DND-41 (cell line): ENCODE data around the gene ZC3H18.

Experiments used
- ATAC-seq: fragments of 200-7000 bp; cut with Tn5 transposase; 3 replicates; pipeline ENCODE4 v1.9.1; 2021; ENCODE audit warnings: low read depth; ENCODE audit not compliant: insufficient read depth
- DNase-seq: peaks from one replicate; pipeline ENCODE4 v3.0.0-alpha.2; 2020
- H2AFZ ChIP-seq: 2 replicates; pipeline ENCODE4 v1.6.0; 2012; ENCODE audit warnings: low read depth, low read length
- H3K27ac ChIP-seq: 2 replicates; pipeline ENCODE4 v1.5.1; 2012; ENCODE audit warnings: low read length, inconsistent platforms
- H3K27me3 ChIP-seq: fragments of 200-600 bp; sonication (generic); 2 replicates; pipeline ENCODE4 v1.6.0; 2012; ENCODE audit warnings: low read length, mild to moderate bottlenecking, inconsistent platforms; ENCODE audit not compliant: insufficient read depth, poor library complexity
- H3K36me3 ChIP-seq: 2 replicates; pipeline ENCODE4 v1.5.1; 2012; ENCODE audit warnings: low read length, inconsistent platforms; ENCODE audit not compliant: insufficient read depth
- H3K4me1 ChIP-seq: 2 replicates; pipeline ENCODE4 v1.5.1; 2012; ENCODE audit warnings: mild to moderate bottlenecking, low read length; ENCODE audit not compliant: insufficient read depth
- H3K4me2 ChIP-seq: 2 replicates; pipeline ENCODE4 v1.6.0; 2012; ENCODE audit warnings: mild to moderate bottlenecking, moderate library complexity, low read length, inconsistent platforms; ENCODE audit not compliant: insufficient read depth
- H3K4me3 ChIP-seq, 2 experiments: fragments of 200-600 bp in 1 of 2; shearing (Covaris generic) in 1 of 2; 2 replicates each; pipeline ENCODE4 v1.5.1; 2012 to 2016; ENCODE audit warnings: inconsistent platforms in 2 of 2, low read length in 2 of 2, mild to moderate bottlenecking in 2 of 2, low read depth in 1 of 2, moderate library complexity in 1 of 2
- H3K79me2 ChIP-seq: 2 replicates; pipeline ENCODE4 v1.6.0; 2012; ENCODE audit warnings: low read length, inconsistent platforms; ENCODE audit not compliant: insufficient read depth
- H3K9ac ChIP-seq: 2 replicates; pipeline ENCODE4 v1.6.0; 2012; ENCODE audit warnings: low read depth, mild to moderate bottlenecking, inconsistent platforms, low read length, moderate library complexity
- H3K9me3 ChIP-seq: 2 replicates; pipeline ENCODE4 v1.5.1; 2012; ENCODE audit warnings: low read length, moderate library complexity, mild to moderate bottlenecking, inconsistent platforms; ENCODE audit not compliant: insufficient read depth, severe bottlenecking
- H4K20me1 ChIP-seq: 2 replicates; pipeline ENCODE4 v1.6.0; 2012; ENCODE audit warnings: low read length; ENCODE audit not compliant: insufficient read depth
- CTCF ChIP-seq: IDR thresholded peaks from 2 replicates; pipeline ENCODE4 v1.5.1; 2012; ENCODE audit warnings: borderline replicate concordance, low read length, moderate library complexity, mild to moderate bottlenecking; ENCODE audit not compliant: poor library complexity, severe bottlenecking; ENCODE audit errors: extremely low read depth
- EZH2 ChIP-seq: IDR thresholded peaks from 3 replicates; pipeline ENCODE4 v1.6.1; 2012; ENCODE audit warnings: borderline replicate concordance, low read depth, mild to moderate bottlenecking, moderate library complexity, low read length, inconsistent platforms; ENCODE audit not compliant: severe bottlenecking

Gene ZC3H18

GRCh38 chr16:88662222-88662842 lies 92.1 kb downstream of the ZC3H18 start:
- TF ChIP-seq CTCF (no peak), EZH2 (no peak)
- Histone ChIP-seq H3K4me3 (peak overlapping the region; percentile 76 to 82), H3K4me1 (peaks cover 23% of the 10 kb centered on the region), H3K36me3 (peaks cover 22% of the 10 kb centered on the region), H3K27ac (peak overlapping the region; percentile 83), H4K20me1 (peaks cover 22% of the 10 kb centered on the region), H3K79me2 (peaks cover 59% of the 10 kb centered on the region), H2AFZ (peak overlapping the region; percentile 81), H3K9ac (peak overlapping the region; percentile 78), H3K27me3 (no peaks in the 10 kb centered on the region), H3K9me3 (no peaks in the 10 kb centered on the region), H3K4me2 (peak overlapping the region; percentile 89)
- peak; percentile 29 for DNase-seq
- ATAC-seq = no peak

- no peak for TF ChIP-seq EZH2
- peak; percentile 28 for TF ChIP-seq CTCF
- H3K27ac ChIP-seq = peak within 1 kb of the TSS; percentile 83
- peak within 1 kb of the TSS; percentile 76 to 82 for H3K4me3 ChIP-seq
- no peaks in the 10 kb centered on the region for H3K9me3 ChIP-seq
- peak within 1 kb of the TSS; percentile 89 for H3K4me2 ChIP-seq
- DNase-seq (peak; percentile 96), ATAC-seq (peak; percentile 98)
- H3K36me3 ChIP-seq = peaks cover 15% of the 10 kb centered on the region
- peak within 1 kb of the TSS; percentile 81 for H2AFZ ChIP-seq
- H3K27me3 ChIP-seq = no peaks in the 10 kb centered on the region
- H4K20me1 ChIP-seq = peaks cover 15% of the 10 kb centered on the region
- H3K4me1 ChIP-seq = peaks cover 23% of the 10 kb centered on the region
- peaks cover 52% of the 10 kb centered on the region for H3K79me2 ChIP-seq
- peak within 1 kb of the TSS; percentile 78 for H3K9ac ChIP-seq
These were observed 92.8 kb downstream of the ZC3H18 start, which contains the start of gene MVD for GRCh38 chr16:88662843-88663606. Gene MVD, minus strand, starts transcription at chr16:88663091. Its CDS starts 11 bp downstream, at chr16:88663080.

- 0 out of 2 replicates have a peak, but pooled peaks cover 1% of the 10 kb centered on the region for H3K36me3 ChIP-seq
- H3K9me3 ChIP-seq = no peaks in the 10 kb centered on the region
- ATAC-seq (no peak), DNase-seq (no peak)
- H3K27ac ChIP-seq = no peak overlapping the region
- no peak overlapping the region for H3K4me2 ChIP-seq
- H3K27me3 ChIP-seq = no peaks in the 10 kb centered on the region
- H3K4me1 ChIP-seq = peaks cover 23% of the 10 kb centered on the region
- H2AFZ ChIP-seq = no peak overlapping the region
- H3K4me3 ChIP-seq = no peak overlapping the region
- H4K20me1 ChIP-seq = no peaks in the 10 kb centered on the region
- H3K9ac ChIP-seq = no peak overlapping the region
- peaks cover 31% of the 10 kb centered on the region for H3K79me2 ChIP-seq
- TF ChIP-seq EZH2 (no peak), CTCF (no peak)
These were observed 94.9 kb downstream of the ZC3H18 start for GRCh38 chr16:88665148-88665547.
